22Rv1 (cell line): ENCODE data around the gene ZNF486.
"Not testable (repeated sequence)": the region's sequence is repeated elsewhere in the genome, so short reads cannot be mapped to it uniquely, and the experiment has no call there.

Source experiments
- CTCF ChIP-seq: fragments of 450-650 bp; IDR thresholded peaks from 2 replicates; pipeline ENCODE4 v1.5.1; 2017; ENCODE audit warnings: mild to moderate bottlenecking
- ZFX ChIP-seq: fragments of 450-650 bp; IDR thresholded peaks from 2 replicates; pipeline ENCODE4 v1.6.1; 2017; ENCODE audit warnings: antibody characterized with exemption, borderline replicate concordance

GRCh38 chr19:20175848-20176247 lies 8.8 kb downstream of the ZNF486 start:
- TF ChIP-seq CTCF, ZFX: not testable (repeated sequence)
